NCI-H146 treated with DMSO at 0.1 percent for 48 hours (cell line): ENCODE results near the gene MAMDC2.
"Not testable (repeated sequence)": the region's sequence is repeated elsewhere in the genome, so short reads cannot be mapped to it uniquely, and the experiment has no call there.

Experiments
- DNase-seq: peaks from one replicate; lab custom pipeline; 2025; ENCODE audit not compliant: unreplicated experiment; lab: John Stamatoyannopoulos, UW

Gene MAMDC2

GRCh38 chr9:70177121-70177520, 133.5 kb downstream of the MAMDC2 start:
- DNase-seq: no peak

DNA sequence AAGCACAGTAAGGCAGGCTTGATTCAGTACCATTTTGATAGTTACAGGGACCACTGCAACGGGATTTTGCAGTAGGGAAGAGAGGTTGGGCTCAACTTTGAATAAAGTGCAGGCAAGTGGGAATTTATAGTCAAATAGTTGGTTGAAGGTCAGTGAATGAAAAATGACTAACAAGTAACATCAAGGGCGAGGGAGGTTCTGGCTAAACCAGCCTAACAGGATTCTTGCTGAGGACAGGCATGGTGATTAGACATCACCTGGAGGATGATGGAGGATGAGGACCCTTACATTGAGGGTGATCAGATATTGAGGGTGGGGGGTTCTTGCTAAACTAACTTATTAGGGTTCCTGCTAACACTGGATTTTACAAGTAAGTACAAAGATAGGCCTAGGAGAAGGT, 149.1 kb downstream of the MAMDC2 start:
- no peak for DNase-seq

GRCh38 chr9:70195456-70195855, 151.8 kb downstream of the MAMDC2 start:
- no peak for DNase-seq

DNA sequence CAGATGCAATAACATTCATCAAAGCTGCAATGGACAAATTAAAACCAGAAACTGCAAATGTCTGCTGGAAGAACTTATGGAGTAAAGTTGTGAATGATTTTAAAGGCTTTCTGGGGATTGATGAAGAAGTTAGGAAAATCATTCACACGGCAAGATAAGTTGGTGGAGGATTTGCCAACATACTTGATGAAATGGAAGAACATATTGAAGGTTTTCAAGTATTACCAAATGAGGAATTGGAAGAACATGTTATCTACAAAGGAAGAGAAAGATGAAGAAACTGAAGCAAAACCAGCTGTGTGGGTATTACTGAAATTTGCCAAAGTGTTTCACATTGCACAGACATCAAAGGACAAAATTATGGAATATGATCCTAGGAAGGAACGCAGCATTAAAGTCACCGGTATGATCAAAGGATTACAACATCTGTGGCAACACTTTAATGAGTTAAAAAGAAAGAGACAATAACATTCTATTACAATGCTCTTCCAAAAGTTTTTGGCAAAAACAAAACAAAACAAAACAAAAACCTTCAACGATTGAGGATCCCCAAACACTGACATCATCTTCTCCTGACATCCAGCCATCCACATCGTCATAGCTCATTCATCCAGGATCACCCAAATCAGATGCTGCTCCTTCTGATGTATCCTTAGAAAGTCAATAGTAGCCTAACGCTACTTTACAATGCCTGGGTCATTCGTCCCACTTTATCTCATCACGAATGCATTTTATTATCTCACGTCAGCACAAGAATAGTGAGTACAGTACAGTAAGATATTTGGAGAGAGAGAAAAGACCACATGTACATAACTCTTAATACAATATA, 153.8 kb downstream of the MAMDC2 start:
- no peak for DNase-seq

- not testable (repeated sequence) for DNase-seq
Measured at GRCh38 chr9:70204743-70205142, 161.1 kb downstream of the MAMDC2 start.

DNA sequence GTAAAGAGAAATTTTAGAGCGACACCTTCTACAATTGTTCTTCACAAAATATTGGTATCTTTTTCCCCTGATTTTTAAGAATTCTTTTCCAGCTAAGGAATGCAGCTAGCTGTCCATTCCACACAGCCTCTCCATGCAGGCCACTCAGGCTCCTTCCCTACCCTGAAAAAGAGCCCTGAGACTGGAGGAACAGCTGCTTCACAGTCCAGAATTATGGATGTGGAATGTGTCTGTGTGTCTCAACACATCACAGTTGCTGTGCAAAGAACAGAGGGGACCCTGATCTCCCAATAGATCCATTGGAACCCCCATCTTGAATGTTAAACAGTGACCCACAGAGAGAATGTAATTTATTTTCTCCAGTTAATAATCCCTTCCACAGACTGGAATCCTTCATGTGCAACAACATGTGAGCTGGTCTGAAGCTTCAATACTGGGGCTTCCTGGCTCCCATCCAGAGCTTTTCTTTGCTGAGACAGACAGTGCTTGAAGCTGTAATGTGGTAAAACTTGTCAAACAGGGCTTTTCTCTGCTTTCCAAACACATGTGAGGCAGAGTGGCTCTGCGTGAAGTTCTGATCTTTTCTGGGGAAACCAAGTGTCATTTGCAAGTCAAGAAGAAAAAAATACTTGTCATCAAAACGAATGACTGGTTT, 161.8 kb downstream of the MAMDC2 start:
- no peak for DNase-seq

GRCh38 chr9:70217029-70217428, 173.4 kb downstream of the MAMDC2 start:
- no peak for DNase-seq

GRCh38 chr9:70218767-70219166, 175.1 kb downstream of the MAMDC2 start:
- no peak for DNase-seq

DNA sequence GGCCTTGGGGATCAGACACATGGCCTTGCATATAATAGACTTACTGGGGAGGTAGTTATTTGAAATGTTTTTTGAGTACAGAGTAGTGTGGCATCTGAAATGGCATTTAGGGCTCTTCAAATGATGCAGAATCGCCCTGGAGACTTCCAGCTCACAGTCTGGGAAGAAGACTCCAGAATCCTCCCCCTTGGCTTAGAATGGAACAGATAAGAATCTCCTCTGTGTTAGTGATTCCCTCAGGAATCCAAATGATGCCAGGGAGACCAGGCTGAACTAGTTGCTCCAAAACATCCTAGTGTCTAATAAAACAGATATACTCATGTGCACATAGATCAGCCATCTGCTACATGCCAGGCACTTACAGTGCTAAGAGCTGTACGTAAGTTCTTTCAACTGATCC, 176.6 kb downstream of the MAMDC2 start:
- no peak for DNase-seq

DNA sequence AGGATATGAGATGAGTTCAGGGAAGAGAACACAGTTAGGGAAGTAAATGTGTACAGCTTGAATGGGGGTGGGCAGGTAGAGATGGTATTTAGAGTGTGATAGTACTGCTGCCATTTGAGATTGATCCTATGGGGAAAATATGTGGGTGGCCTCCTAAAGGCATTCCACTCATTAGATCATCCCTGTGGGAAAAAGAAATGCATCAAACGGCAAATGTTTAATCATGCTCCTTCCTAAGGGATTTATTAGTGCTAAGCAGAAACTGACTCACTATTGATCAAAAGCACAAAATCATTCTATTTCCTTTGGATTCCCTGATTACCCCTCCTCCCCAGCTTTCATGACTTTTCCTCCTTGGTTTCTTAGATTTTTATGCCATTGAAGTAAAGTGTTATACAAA, 178.7 kb downstream of the MAMDC2 start:
- DNase-seq: no peak

GRCh38 chr9:70228118-70228517, 184.5 kb downstream of the MAMDC2 start:
- DNase-seq: no peak

- no peak for DNase-seq
Measured at GRCh38 chr9:70228611-70229010, 185.0 kb downstream of the MAMDC2 start.

GRCh38 chr9:70229026-70229425, 185.4 kb downstream of the MAMDC2 start:
- DNase-seq: no peak

DNA sequence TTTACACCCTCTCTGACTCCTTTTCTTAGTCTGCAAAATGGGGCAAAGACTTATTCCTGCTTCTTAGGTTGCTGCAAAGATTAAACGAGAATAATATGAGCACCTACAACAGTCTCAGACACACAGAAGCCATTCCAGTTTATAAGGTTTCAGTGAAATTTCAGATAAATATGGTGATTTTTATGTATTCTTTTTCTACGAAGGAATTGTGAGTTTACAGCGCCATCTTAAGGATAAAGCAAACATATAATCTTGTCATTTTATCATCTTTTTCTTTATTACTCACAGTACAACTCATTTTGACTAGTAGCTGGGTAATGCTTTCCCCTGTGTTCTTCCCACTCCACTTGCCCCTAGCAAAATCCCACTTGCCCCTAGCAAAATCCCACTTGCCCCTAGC, 185.9 kb downstream of the MAMDC2 start:
- no peak for DNase-seq

GRCh38 chr9:70232476-70232875, 188.8 kb downstream of the MAMDC2 start:
- DNase-seq: no peak

DNA sequence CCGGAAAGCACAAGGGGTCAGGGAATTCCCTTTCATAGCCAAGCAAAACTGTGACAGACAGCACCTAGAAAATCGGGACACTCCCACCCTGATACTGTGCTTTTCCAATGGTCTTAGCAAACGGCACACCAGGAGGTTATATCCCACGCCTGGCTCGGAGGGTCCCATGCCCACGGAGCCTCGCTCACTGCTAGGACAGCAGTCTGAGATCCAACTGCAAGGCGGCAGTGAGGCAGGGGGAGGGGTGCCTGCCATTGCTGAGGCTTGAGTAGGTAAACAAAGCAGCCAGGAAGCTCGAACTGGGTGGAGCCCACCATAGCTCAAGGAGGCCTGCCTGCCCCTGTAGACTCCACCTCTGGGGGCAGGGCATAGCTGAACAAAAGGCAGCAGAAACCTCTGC, 190.6 kb downstream of the MAMDC2 start:
- not testable (repeated sequence) for DNase-seq

DNA sequence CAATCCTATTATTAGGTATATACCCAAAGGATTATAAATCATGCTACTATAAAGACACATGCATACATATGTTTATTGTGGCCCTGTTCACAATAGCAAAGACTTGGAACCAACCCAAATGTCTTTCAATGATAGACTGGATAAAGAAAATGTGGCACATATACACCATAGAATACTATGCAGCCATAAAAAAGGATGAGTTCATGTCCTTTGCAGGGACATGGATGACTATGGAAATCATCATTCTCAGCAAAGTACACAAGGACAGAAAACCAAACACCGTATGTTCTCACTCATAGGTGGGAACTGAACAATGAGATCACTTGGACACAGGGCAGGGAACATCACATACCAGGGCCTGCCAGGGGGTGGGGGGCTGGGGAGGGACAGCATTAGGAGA, 202.3 kb downstream of the MAMDC2 start:
- DNase-seq: not testable (repeated sequence)

DNA sequence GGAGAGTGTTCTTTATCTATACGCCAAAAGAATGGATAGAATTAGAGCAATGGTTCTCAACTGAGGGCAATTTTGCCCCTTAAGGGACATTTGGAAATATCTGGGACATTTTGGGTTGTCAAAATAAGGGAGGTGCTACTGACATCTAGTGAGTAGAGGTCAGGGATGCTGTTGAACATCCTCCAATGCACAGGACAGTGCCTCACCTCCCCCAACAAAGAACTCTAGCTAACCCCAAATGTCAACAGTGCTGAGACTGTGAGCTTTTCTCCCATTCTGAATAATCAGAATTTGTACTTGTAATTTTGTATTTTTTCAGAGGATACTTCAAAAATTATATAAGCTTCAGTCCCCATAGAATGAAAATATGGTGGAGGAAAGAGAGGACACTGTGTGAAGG, 206.6 kb downstream of the MAMDC2 start:
- DNase-seq: no peak

- no peak for DNase-seq
Measured at GRCh38 chr9:70255486-70255885, 211.8 kb downstream of the MAMDC2 start.

DNA sequence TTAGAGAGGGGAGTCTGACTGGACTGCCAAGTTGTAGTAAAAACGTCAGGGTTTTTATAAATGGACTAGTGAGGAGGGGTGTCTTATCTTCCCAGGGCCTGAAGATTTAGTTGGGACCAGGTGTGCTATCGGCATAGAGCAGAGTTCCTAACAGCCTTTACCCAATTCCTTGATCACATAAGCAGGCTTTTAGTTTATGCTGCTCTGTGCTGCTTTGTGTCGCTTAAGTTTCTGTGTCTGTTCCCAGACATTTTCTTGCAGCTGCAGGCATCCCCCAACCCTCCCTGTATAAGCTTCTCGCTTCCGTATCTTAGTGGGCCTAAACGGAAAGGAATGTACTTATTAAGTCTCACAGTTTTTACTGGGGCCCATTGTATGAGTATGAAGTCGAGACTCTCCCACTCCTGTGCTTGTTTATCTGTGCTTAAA, 212.5 kb downstream of the MAMDC2 start:
- no peak for DNase-seq

DNA sequence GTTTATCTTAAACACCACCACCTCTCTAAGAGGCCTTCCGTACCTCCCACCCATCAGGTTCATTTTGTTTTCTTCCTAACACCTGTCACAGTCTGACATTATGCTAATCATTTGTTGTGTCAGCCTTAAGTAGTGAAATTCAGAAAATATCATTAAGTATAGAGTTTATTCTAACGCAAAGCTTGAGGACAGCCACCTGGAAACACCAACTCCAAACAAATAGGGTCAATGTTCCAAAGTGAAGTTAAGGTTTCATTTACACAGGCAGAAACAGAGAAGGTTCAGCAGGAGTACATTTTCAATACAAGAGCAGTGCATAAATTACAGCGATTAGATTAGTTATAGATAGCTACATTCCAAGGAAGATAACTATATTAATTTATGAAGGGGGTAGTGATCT, 213.9 kb downstream of the MAMDC2 start:
- DNase-seq: peak; percentile 16

DNA sequence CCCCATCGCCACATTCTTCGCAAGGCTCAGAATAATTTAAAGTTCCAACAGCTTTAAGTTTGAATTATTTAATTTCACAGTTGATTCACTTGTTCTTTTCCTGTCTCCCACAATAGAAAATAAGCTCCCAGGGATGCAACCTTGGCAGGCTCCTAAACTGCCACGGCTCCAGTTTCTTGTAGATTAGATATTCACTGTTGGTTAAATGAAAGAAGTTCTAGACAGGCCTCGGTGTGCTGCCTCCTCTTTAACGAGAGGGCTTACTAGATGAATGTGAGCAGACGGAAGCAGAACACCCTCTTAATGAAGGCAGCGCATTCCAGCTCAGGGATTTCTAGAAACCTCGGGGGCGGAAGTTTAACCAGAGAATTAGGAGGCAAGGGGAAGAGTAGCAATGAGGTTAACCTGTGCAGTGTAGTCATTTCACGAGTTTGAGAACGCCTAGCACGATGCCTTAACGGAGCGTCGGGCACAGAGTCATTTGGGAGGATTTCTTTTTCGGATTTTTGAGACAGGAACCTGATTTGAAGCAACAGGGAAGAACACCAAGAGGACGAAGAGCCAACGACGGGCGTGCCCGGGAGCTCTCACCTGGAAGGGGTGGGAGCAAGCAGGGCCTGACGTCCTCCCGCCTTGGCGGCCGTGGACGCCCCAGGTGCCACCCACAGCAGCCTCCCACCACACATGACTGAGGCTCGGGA, 214.5 kb downstream of the MAMDC2 start:
- DNase-seq: peak; percentile 73
